ENCODE data around the gene WDR1.

WDR1 gene

GRCh38 chr4:10040049-10040892 is 76.3 kb downstream of the WDR1 start:
- H3K4me1 ChIP-seq (ENCODE audit: control insufficient read depth in 1 of 2, insufficient read depth in 2 of 2, low read length in 2 of 2) = no peaks in the 10 kb centered on the region
- no peaks in the 10 kb centered on the region for H3K27me3 ChIP-seq (ENCODE audit: control insufficient read depth in 1 of 2, insufficient read depth in 2 of 2, low read length in 2 of 2)

GRCh38 chr4:10036807-10037342 is 79.7 kb downstream of the WDR1 start:
- no peak overlapping the region for H3K4me3 ChIP-seq (ENCODE audit: low read depth in 1 of 2, low read length in 2 of 2)
- peaks cover 8 to 23% of the 10 kb centered on the region in 2 donors for H3K4me1 ChIP-seq (ENCODE audit: control insufficient read depth in 1 of 2, insufficient read depth in 2 of 2, low read length in 2 of 2)
- H3K27me3 ChIP-seq (ENCODE audit: control insufficient read depth in 1 of 2, insufficient read depth in 2 of 2, low read length in 2 of 2) = no peaks in the 10 kb centered on the region
- H3K36me3 ChIP-seq (ENCODE audit: control insufficient read depth in 1 of 2, insufficient read depth in 2 of 2, low read length in 2 of 2) = no peaks in the 10 kb centered on the region
- H3K27ac ChIP-seq (ENCODE audit: low read depth, low read length) = no peak overlapping the region
- H3K9me3 ChIP-seq (ENCODE audit: control insufficient read depth in 1 of 2, low read length in 2 of 2) = no peaks in the 10 kb centered on the region
- H3K9ac ChIP-seq (ENCODE audit: low read depth in 1 of 2, low read length in 2 of 2) = no peak overlapping the region

More at GRCh38 chr4:10040049-10040892, 76.3 kb downstream of the WDR1 start:
- Histone ChIP-seq H3K9ac (ENCODE audit: low read depth in 1 of 2, low read length in 2 of 2) (no peak overlapping the region), H3K4me3 (ENCODE audit: low read depth in 1 of 2, low read length in 2 of 2) (no peak overlapping the region), H3K27ac (ENCODE audit: low read depth, low read length) (no peak overlapping the region), H3K36me3 (ENCODE audit: control insufficient read depth in 1 of 2, insufficient read depth in 2 of 2, low read length in 2 of 2) (no peaks in the 10 kb centered on the region), H3K9me3 (ENCODE audit: control insufficient read depth in 1 of 2, low read length in 2 of 2) (peaks cover 0 to 6% of the 10 kb centered on the region in 2 donors)

DNA sequence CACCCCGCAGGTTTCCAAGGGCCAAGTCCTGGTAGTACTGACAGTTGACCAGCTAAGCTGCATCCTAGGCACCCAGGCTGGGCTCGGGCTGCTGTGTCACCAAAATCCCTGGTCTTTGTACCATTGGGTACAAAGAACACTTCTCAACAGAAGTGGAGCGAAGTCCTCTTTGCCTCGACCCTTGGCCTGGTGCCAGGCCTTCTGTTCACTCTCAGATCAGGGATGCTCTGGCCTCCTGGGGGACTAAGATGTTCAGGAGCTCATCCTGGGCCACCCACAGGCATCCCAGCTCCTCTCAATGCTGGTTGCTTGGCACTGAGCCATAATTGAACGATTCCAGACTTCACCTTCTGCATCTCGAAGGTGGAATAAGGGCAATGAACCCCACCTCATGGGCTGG is 81.5 kb downstream of the WDR1 start:
- H3K27ac ChIP-seq (ENCODE audit: low read depth, low read length) = no peak overlapping the region
- H3K9ac ChIP-seq (ENCODE audit: low read depth in 1 of 2, low read length in 2 of 2) = no peak overlapping the region
- H3K9me3 ChIP-seq (ENCODE audit: control insufficient read depth in 1 of 2, low read length in 2 of 2) = no peaks in the 10 kb centered on the region
- H3K4me3 ChIP-seq (ENCODE audit: low read depth in 1 of 2, low read length in 2 of 2) = no peak overlapping the region
- peaks cover 8 to 25% of the 10 kb centered on the region in 2 donors for H3K4me1 ChIP-seq (ENCODE audit: control insufficient read depth in 1 of 2, insufficient read depth in 2 of 2, low read length in 2 of 2)
- H3K27me3 ChIP-seq (ENCODE audit: control insufficient read depth in 1 of 2, insufficient read depth in 2 of 2, low read length in 2 of 2) = no peaks in the 10 kb centered on the region
- no peaks in the 10 kb centered on the region for H3K36me3 ChIP-seq (ENCODE audit: control insufficient read depth in 1 of 2, insufficient read depth in 2 of 2, low read length in 2 of 2)

- no peaks in the 10 kb centered on the region for H3K27me3 ChIP-seq (ENCODE audit: control insufficient read depth in 1 of 2, insufficient read depth in 2 of 2, low read length in 2 of 2)
- no peak overlapping the region for H3K9ac ChIP-seq (ENCODE audit: low read depth in 1 of 2, low read length in 2 of 2)
- H3K4me3 ChIP-seq (ENCODE audit: low read depth in 1 of 2, low read length in 2 of 2) = no peak overlapping the region
- H3K27ac ChIP-seq (ENCODE audit: low read depth, low read length) = no peak overlapping the region
- no peaks in the 10 kb centered on the region for H3K9me3 ChIP-seq (ENCODE audit: control insufficient read depth in 1 of 2, low read length in 2 of 2)
- no peaks in the 10 kb centered on the region for H3K36me3 ChIP-seq (ENCODE audit: control insufficient read depth in 1 of 2, insufficient read depth in 2 of 2, low read length in 2 of 2)
- peaks cover 8 to 25% of the 10 kb centered on the region in 2 donors for H3K4me1 ChIP-seq (ENCODE audit: control insufficient read depth in 1 of 2, insufficient read depth in 2 of 2, low read length in 2 of 2)
Observed at GRCh38 chr4:10034612-10035104, 81.9 kb downstream of the WDR1 start.

- H3K4me1 ChIP-seq (ENCODE audit: control insufficient read depth in 1 of 2, insufficient read depth in 2 of 2, low read length in 2 of 2) = peaks cover 8 to 25% of the 10 kb centered on the region in 2 donors
- H3K27ac ChIP-seq (ENCODE audit: low read depth, low read length) = no peak overlapping the region
- H3K9me3 ChIP-seq (ENCODE audit: control insufficient read depth in 1 of 2, low read length in 2 of 2) = no peaks in the 10 kb centered on the region
- no peaks in the 10 kb centered on the region for H3K36me3 ChIP-seq (ENCODE audit: control insufficient read depth in 1 of 2, insufficient read depth in 2 of 2, low read length in 2 of 2)
- no peak overlapping the region for H3K4me3 ChIP-seq (ENCODE audit: low read depth in 1 of 2, low read length in 2 of 2)
- no peaks in the 10 kb centered on the region for H3K27me3 ChIP-seq (ENCODE audit: control insufficient read depth in 1 of 2, insufficient read depth in 2 of 2, low read length in 2 of 2)
- no peak overlapping the region for H3K9ac ChIP-seq (ENCODE audit: low read depth in 1 of 2, low read length in 2 of 2)
Observed at GRCh38 chr4:10034136-10034535, 82.5 kb downstream of the WDR1 start.

- H3K9ac ChIP-seq (ENCODE audit: low read depth in 1 of 2, low read length in 2 of 2) = no peak overlapping the region
- no peaks in the 10 kb centered on the region for H3K9me3 ChIP-seq (ENCODE audit: control insufficient read depth in 1 of 2, low read length in 2 of 2)
- H3K4me3 ChIP-seq (ENCODE audit: low read depth in 1 of 2, low read length in 2 of 2) = no peak overlapping the region
- H3K36me3 ChIP-seq (ENCODE audit: control insufficient read depth in 1 of 2, insufficient read depth in 2 of 2, low read length in 2 of 2) = no peaks in the 10 kb centered on the region
- H3K4me1 ChIP-seq (ENCODE audit: control insufficient read depth in 1 of 2, insufficient read depth in 2 of 2, low read length in 2 of 2) = peaks cover 8 to 25% of the 10 kb centered on the region in 2 donors
- H3K27ac ChIP-seq (ENCODE audit: low read depth, low read length) = peak overlapping the region; percentile 32
- H3K27me3 ChIP-seq (ENCODE audit: control insufficient read depth in 1 of 2, insufficient read depth in 2 of 2, low read length in 2 of 2) = no peaks in the 10 kb centered on the region
Observed at GRCh38 chr4:10033191-10033881, 83.3 kb downstream of the WDR1 start.

- Histone ChIP-seq H3K9me3 (ENCODE audit: control insufficient read depth in 1 of 2, low read length in 2 of 2) (no peaks in the 10 kb centered on the region), H3K27ac (ENCODE audit: low read depth, low read length) (peak overlapping the region; percentile 2), H3K27me3 (ENCODE audit: control insufficient read depth in 1 of 2, insufficient read depth in 2 of 2, low read length in 2 of 2) (no peaks in the 10 kb centered on the region), H3K4me1 (ENCODE audit: control insufficient read depth in 1 of 2, insufficient read depth in 2 of 2, low read length in 2 of 2) (peaks cover 8 to 25% of the 10 kb centered on the region in 2 donors), H3K9ac (ENCODE audit: low read depth in 1 of 2, low read length in 2 of 2) (no peak overlapping the region), H3K4me3 (ENCODE audit: low read depth in 1 of 2, low read length in 2 of 2) (no peak overlapping the region), H3K36me3 (ENCODE audit: control insufficient read depth in 1 of 2, insufficient read depth in 2 of 2, low read length in 2 of 2) (no peaks in the 10 kb centered on the region)
Observed at GRCh38 chr4:10032625-10033024, 84.0 kb downstream of the WDR1 start.

- Histone ChIP-seq H3K9ac (ENCODE audit: low read depth in 1 of 2, low read length in 2 of 2) (no peak overlapping the region), H3K36me3 (ENCODE audit: control insufficient read depth in 1 of 2, insufficient read depth in 2 of 2, low read length in 2 of 2) (no peaks in the 10 kb centered on the region), H3K4me3 (ENCODE audit: low read depth in 1 of 2, low read length in 2 of 2) (no peak overlapping the region), H3K9me3 (ENCODE audit: control insufficient read depth in 1 of 2, low read length in 2 of 2) (no peaks in the 10 kb centered on the region), H3K27me3 (ENCODE audit: control insufficient read depth in 1 of 2, insufficient read depth in 2 of 2, low read length in 2 of 2) (no peaks in the 10 kb centered on the region), H3K4me1 (ENCODE audit: control insufficient read depth in 1 of 2, insufficient read depth in 2 of 2, low read length in 2 of 2) (peaks cover 8 to 25% of the 10 kb centered on the region in 2 donors), H3K27ac (ENCODE audit: low read depth, low read length) (peak overlapping the region; percentile 2)
Observed at GRCh38 chr4:10031668-10032590, 84.7 kb downstream of the WDR1 start.

DNA sequence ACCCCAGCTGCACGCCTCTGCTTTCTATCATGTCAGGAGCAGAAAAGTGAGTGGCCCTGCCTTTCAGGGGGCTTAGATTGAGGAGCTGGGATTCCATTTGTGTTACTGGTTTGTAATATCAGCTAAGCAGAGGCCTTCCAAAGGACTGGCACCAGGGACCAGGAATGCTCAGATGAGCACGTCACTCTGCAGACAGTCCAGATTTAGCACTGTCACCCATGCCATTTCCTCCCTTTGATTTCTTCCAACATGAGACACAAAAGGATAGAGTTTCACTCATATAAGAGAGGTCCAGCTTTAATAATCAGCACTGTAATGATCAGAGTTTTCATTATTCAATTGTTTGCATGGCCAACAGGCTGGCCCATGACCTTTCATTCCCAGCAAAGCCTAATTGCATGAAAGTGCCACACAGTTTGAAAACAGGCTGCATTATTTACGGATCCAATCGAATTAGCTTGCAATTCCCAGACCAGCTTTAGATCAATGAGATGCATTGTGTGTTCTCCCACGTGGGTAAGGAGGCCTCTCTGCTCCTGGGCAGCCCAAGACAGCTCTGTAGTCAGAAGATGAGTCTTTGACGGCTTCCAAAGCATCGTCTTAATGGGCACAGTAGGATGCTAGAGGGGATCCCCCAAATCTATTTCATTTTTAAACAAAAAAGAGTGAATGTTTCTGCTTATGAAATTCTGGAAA is 85.5 kb downstream of the WDR1 start:
- Histone ChIP-seq H3K9me3 (ENCODE audit: control insufficient read depth in 1 of 2, low read length in 2 of 2) (no peaks in the 10 kb centered on the region), H3K36me3 (ENCODE audit: control insufficient read depth in 1 of 2, insufficient read depth in 2 of 2, low read length in 2 of 2) (no peaks in the 10 kb centered on the region), H3K27ac (ENCODE audit: low read depth, low read length) (no peak overlapping the region), H3K4me3 (ENCODE audit: low read depth in 1 of 2, low read length in 2 of 2) (no peak overlapping the region), H3K27me3 (ENCODE audit: control insufficient read depth in 1 of 2, insufficient read depth in 2 of 2, low read length in 2 of 2) (no peaks in the 10 kb centered on the region), H3K9ac (ENCODE audit: low read depth in 1 of 2, low read length in 2 of 2) (no peak overlapping the region), H3K4me1 (ENCODE audit: control insufficient read depth in 1 of 2, insufficient read depth in 2 of 2, low read length in 2 of 2) (peaks cover 8 to 25% of the 10 kb centered on the region in 2 donors)
